Mesothelial cell of epicardium (in vitro differentiated cells): ENCODE measurements around the gene FAM89B. TPM values are rescaled to one million over a fixed set of nuclear protein-coding genes. Genes with fewer than 3 reads are reported as not detected.

Experiments
- DNase-seq, 2 experiments: peaks; one replicate each; pipeline ENCODE4 v3.0.0; 2021; ENCODE audit warnings: low spot score in 2 of 2; ENCODE audit not compliant: unreplicated experiment in 2 of 2
- H3K27ac Mint-ChIP-seq: 2 replicates; pipeline ENCODE4 v1.8.0; 2021; ENCODE audit warnings: mixed read lengths
- H3K27me3 Mint-ChIP-seq: 2 replicates; pipeline ENCODE4 v1.8.0; 2021; ENCODE audit warnings: low read depth, mixed read lengths
- H3K36me3 Mint-ChIP-seq: 2 replicates; pipeline ENCODE4 v1.8.0; 2021; ENCODE audit warnings: mixed read lengths
- H3K4me1 Mint-ChIP-seq: 2 replicates; pipeline ENCODE4 v1.8.0; 2021; ENCODE audit warnings: mixed read lengths
- H3K4me3 Mint-ChIP-seq: 2 replicates; pipeline ENCODE4 v1.8.0; 2021; ENCODE audit warnings: mild to moderate bottlenecking, moderate library complexity, mixed read lengths
- H3K9me3 Mint-ChIP-seq: 2 replicates; pipeline ENCODE4 v1.8.0; 2021; ENCODE audit warnings: mixed read lengths
- CTCF ChIP-seq: fragments of 200-600 bp; sonication (generic); IDR thresholded peaks from one replicate; pipeline ENCODE4 v1.5.0; 2021; ENCODE audit warnings: antibody characterized with exemption; ENCODE audit not compliant: unreplicated experiment
- total RNA-seq: library from RNA; stranded (reverse); gene quantifications from 3 replicates; pipeline ENCODE4 v1.2.1, GENCODE V29; 2021

FAM89B gene
- total RNA-seq, 1 donor from 2014 or later = 57.6 TPM

GRCh38 chr11:65577756-65578109 is 5.4 kb downstream of the FAM89B start:
- Mint-ChIP-seq H3K4me3 (peak overlapping the region; percentile 26), H3K9me3 (no peaks in the 10 kb centered on the region)

GRCh38 chr11:65578134-65578533 is 5.8 kb downstream of the FAM89B start:
- Mint-ChIP-seq H3K27ac (no peak overlapping the region), H3K4me3 (peak overlapping the region; percentile 26), H3K4me1 (peaks cover 29% of the 10 kb centered on the region), H3K27me3 (peaks cover 9% of the 10 kb centered on the region), H3K36me3 (peaks cover 7% of the 10 kb centered on the region), H3K9me3 (no peaks in the 10 kb centered on the region)
- DNase-seq = no peak
- no peak for TF ChIP-seq CTCF

More at GRCh38 chr11:65577756-65578109, 5.4 kb downstream of the FAM89B start:
- Mint-ChIP-seq H3K36me3 (peaks cover 7% of the 10 kb centered on the region), H3K27me3 (peaks cover 9% of the 10 kb centered on the region), H3K4me1 (peaks cover 31% of the 10 kb centered on the region), H3K27ac (no peak overlapping the region)
- TF ChIP-seq CTCF = no peak
- DNase-seq = no peak

GRCh38 chr11:65578667-65579066 is 6.3 kb downstream of the FAM89B start:
- no peak for DNase-seq
- Mint-ChIP-seq H3K36me3 (peaks cover 7% of the 10 kb centered on the region), H3K27ac (peak overlapping the region; percentile 14), H3K4me1 (peaks cover 25% of the 10 kb centered on the region), H3K4me3 (no peak overlapping the region), H3K9me3 (no peaks in the 10 kb centered on the region), H3K27me3 (peaks cover 9% of the 10 kb centered on the region)
- TF ChIP-seq CTCF = no peak

GRCh38 chr11:65579291-65579690 is 7.0 kb downstream of the FAM89B start:
- peaks cover 11% of the 10 kb centered on the region for H3K27me3 Mint-ChIP-seq
- H3K27ac Mint-ChIP-seq = no peak overlapping the region
- no peak overlapping the region for H3K4me3 Mint-ChIP-seq

GRCh38 chr11:65580031-65580692 is 7.8 kb downstream of the FAM89B start:
- no peak for TF ChIP-seq CTCF
- no peak for DNase-seq
- H3K4me1 Mint-ChIP-seq = peaks cover 15% of the 10 kb centered on the region
- no peak overlapping the region for H3K27ac Mint-ChIP-seq
- peaks cover 7% of the 10 kb centered on the region for H3K36me3 Mint-ChIP-seq
- peaks cover 10% of the 10 kb centered on the region for H3K27me3 Mint-ChIP-seq
- H3K9me3 Mint-ChIP-seq = no peaks in the 10 kb centered on the region
- H3K4me3 Mint-ChIP-seq = no peak overlapping the region

More at GRCh38 chr11:65579291-65579690, 7.0 kb downstream of the FAM89B start:
- DNase-seq = no peak
- Mint-ChIP-seq H3K9me3 (no peaks in the 10 kb centered on the region), H3K4me1 (peaks cover 21% of the 10 kb centered on the region), H3K36me3 (peaks cover 7% of the 10 kb centered on the region)
- no peak for TF ChIP-seq CTCF
